TTC549 (cell line): Measurements from ENCODE around the gene HLA-DQA2.
"Not testable (repeated sequence)": the region's sequence is repeated elsewhere in the genome, so short reads cannot be mapped to it uniquely, and the experiment has no call there.

Experiments
- FAIRE-seq: peaks from 2 replicates; lab custom pipeline; 2012; peaks lifted over from hg19 to GRCh38; lab: Jason Lieb, UNC

HLA-DQA2 gene

GRCh38 chr6:32741031-32741960, at the start of gene HLA-DQA2:
TSS of gene HLA-DQA2 (plus strand) at chr6:32741391. CDS start at chr6:32741444, 53 bp downstream.
- FAIRE-seq = no peak

GRCh38 chr6:32692019-32692418, 49.2 kb upstream of the HLA-DQA2 start:
- FAIRE-seq = no peak

GRCh38 chr6:32697031-32697430, 44.2 kb upstream of the HLA-DQA2 start:
- no peak for FAIRE-seq

- FAIRE-seq = peak; percentile 72
These were observed 40.7 kb upstream of the HLA-DQA2 start for GRCh38 chr6:32700391-32701040.

GRCh38 chr6:32703347-32703746, 37.8 kb upstream of the HLA-DQA2 start:
- no peak for FAIRE-seq

GRCh38 chr6:32705164-32705563, 36.0 kb upstream of the HLA-DQA2 start:
- FAIRE-seq = not testable (repeated sequence)

GRCh38 chr6:32709625-32710024, 31.6 kb upstream of the HLA-DQA2 start:
- FAIRE-seq = no peak

GRCh38 chr6:32713241-32713640, 27.9 kb upstream of the HLA-DQA2 start:
- FAIRE-seq = no peak

GRCh38 chr6:32716396-32716795, 24.8 kb upstream of the HLA-DQA2 start:
- FAIRE-seq = no peak

- FAIRE-seq = no peak
These were observed 22.3 kb upstream of the HLA-DQA2 start for GRCh38 chr6:32718879-32719278.

- no peak for FAIRE-seq
These were observed 3.1 kb upstream of the HLA-DQA2 start for GRCh38 chr6:32738126-32738525.

- no peak for FAIRE-seq
These were observed 1.2 kb downstream of the HLA-DQA2 start for GRCh38 chr6:32742374-32742773.

GRCh38 chr6:32744776-32745175, 3.6 kb downstream of the HLA-DQA2 start:
- FAIRE-seq = no peak

- FAIRE-seq = not testable (repeated sequence)
These were observed 4.5 kb downstream of the HLA-DQA2 start for GRCh38 chr6:32745649-32746048.

GRCh38 chr6:32752580-32752979, 11.4 kb downstream of the HLA-DQA2 start:
- no peak for FAIRE-seq

GRCh38 chr6:32759669-32760068, 18.5 kb downstream of the HLA-DQA2 start:
- no peak for FAIRE-seq

GRCh38 chr6:32761072-32761471, 19.9 kb downstream of the HLA-DQA2 start:
- no peak for FAIRE-seq

- FAIRE-seq = no peak
These were observed 20.4 kb downstream of the HLA-DQA2 start for GRCh38 chr6:32761548-32761947.

- FAIRE-seq = no peak
These were observed 22.2 kb downstream of the HLA-DQA2 start, which contains the start of gene HLA-DQB2 for GRCh38 chr6:32763421-32763820. TSS of gene HLA-DQB2 (minus strand) at chr6:32763532. CDS start at chr6:32763470, 62 bp downstream.

- no peak for FAIRE-seq
These were observed 22.9 kb downstream of the HLA-DQA2 start for GRCh38 chr6:32764048-32764447.

GRCh38 chr6:32772656-32773055, 31.5 kb downstream of the HLA-DQA2 start:
- no peak for FAIRE-seq

- no peak for FAIRE-seq
These were observed 33.2 kb downstream of the HLA-DQA2 start for GRCh38 chr6:32774426-32774825.

GRCh38 chr6:32775071-32775470, 33.9 kb downstream of the HLA-DQA2 start:
- no peak for FAIRE-seq
